GM12874 (cell line): ENCODE data around the gene FUT1.

Experiments
- TF ChIP-seq, protein P1 (sequence below): IDR thresholded peaks from 2 replicates; pipeline ENCODE4 v1.5.1; 2011; ENCODE audit warnings: low read depth, mild to moderate bottlenecking, control low read depth, low read length, moderate library complexity; ENCODE audit not compliant: insufficient read depth

Gene FUT1

DNA sequence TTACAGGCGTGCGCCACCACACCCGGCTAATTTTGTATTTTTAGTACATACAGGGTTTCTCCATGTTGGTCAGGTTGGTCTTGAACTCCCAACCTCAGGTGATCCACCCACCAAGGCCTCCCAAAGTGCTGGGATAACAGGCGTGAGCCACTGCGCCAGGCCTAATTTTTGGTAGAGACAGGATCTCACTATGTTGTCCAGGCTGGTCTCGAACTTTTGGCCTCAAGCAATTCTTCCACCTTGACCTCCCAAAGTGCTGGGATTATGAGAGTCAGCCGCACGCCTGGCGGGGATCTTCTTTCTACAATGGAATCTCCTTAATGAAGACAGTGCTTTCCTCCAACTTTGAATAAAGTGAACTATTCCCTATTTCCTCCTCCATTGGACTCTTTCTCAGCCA is 17.8 kb downstream of the FUT1 start:
- TF ChIP-seq, protein P1, sequence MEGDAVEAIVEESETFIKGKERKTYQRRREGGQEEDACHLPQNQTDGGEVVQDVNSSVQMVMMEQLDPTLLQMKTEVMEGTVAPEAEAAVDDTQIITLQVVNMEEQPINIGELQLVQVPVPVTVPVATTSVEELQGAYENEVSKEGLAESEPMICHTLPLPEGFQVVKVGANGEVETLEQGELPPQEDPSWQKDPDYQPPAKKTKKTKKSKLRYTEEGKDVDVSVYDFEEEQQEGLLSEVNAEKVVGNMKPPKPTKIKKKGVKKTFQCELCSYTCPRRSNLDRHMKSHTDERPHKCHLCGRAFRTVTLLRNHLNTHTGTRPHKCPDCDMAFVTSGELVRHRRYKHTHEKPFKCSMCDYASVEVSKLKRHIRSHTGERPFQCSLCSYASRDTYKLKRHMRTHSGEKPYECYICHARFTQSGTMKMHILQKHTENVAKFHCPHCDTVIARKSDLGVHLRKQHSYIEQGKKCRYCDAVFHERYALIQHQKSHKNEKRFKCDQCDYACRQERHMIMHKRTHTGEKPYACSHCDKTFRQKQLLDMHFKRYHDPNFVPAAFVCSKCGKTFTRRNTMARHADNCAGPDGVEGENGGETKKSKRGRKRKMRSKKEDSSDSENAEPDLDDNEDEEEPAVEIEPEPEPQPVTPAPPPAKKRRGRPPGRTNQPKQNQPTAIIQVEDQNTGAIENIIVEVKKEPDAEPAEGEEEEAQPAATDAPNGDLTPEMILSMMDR, result no peak

DNA sequence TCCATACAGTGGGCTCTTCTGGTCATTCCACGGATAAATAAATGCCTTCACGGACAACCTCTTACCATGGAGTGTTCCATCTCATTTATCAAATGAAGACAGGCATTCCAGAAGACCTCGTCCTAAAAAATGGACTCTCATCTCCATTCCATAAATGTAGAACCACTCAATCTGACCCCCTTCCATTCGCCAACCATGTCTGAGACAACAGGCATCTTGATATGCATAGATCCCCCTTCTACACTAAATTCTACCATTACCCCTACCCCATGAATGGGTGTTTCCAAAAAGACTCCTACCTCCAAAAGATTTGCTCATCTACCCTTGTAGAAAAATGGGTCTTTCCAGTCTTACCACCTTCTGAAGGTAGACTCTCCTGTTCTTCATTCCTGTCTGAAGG is 21.0 kb downstream of the FUT1 start:
- TF ChIP-seq, protein P1, result no peak

GRCh38 chr19:48728911-48729664 is 23.4 kb downstream of the FUT1 start:
- TF ChIP-seq, protein P1, result no peak

DNA sequence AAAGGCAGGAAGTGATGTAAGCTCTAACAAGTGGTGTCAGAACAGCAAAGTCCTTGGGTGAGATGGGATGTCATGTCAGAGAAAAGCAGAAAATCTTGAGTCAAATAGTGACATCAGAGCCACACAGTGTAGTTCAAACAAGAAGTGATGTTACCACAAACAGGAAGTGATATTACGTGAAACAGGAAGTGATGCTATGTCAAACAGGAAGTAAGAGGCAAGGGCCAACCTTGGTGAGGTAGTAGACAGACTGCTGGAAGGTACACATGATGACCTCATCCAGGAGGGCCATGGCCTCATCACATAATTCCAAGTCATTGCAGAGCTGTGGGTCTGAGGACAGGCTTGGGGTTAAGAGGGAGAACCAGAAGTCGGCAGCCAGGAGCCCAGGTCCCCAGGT is 25.9 kb downstream of the FUT1 start:
- TF ChIP-seq, protein P1, result no peak

DNA sequence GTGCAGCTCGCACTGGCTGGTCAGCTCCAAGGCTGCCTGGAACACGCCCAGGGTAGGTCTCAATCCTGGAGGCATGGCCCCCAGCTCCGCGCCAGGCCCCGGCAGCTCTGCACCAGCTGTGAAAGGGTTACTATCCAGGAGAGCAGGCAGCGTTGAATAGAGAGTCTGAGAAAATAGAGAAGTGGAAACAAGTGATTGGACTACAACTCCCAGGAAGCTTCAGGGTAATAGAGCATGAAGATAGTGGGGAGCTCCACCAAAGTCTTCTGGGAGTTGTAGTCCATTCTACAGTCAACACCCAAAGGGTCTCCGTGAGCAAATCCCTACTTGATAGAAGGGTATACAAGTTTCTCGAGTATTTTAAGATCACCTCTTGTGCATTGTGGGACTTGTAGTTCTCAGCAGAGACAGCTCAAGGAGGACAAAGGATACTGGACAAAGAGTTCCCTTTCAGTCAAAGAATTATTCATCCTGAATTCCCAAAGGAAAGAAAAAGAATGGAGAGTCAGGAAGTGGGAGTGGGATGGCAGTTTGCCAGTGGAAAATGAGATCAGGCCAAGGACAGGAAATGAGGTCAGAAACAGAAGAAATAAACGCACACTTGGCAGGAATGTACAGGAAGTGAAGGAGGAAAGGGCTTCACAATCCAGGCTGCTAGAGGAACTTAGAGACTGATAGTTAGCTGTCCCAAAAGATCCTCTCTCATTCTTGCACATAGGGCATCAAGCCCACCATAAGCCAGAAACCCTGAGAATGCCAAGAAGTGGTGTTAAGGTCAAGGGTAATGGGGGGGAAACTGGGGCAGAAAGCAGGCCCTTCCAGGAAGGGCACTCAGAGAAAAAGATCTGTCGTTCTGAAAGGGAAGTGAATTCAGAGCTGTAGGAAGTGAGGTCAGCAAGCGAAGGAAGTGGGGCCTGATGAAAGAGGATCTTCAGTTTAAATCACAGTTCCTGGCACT is 27.4 kb downstream of the FUT1 start:
- TF ChIP-seq, protein P1, result no peak

DNA sequence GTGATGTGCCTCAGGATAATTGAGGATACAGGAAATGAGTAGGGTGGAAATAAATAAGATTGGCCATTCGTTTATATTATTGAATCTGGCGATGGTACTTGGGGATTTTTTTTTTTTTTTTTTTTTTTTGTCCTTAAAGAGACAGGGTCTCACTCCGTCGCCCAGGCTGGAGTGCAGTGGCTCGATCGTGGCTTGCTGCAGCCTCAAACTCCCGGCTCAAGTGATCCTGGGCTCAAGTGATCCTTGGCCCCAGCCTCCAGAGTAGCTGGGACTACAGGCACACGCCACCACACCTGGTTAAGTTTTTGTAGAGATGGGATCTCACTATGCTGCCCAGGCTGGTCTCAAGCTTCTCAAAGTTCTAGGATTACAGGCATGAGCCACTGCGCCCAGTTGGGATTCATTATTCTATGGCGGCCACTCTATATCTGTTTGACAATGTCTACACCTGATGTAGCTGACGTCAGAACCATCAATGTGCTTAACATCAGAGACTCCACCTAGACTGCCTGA is 30.2 kb downstream of the FUT1 start:
- TF ChIP-seq, protein P1, result no peak
